GM23338 (cell line): ENCODE data around the gene SLCO4A1.

Source experiments
- EZH2 ChIP-seq: fragments of 200-600 bp; sonication (generic); IDR thresholded peaks from one replicate; pipeline ENCODE4 v1.8.0; 2017; ENCODE audit warnings: antibody characterized with exemption, mild to moderate bottlenecking, low read depth; ENCODE audit not compliant: unreplicated experiment
- POLR2AphosphoS5 ChIP-seq: IDR thresholded peaks from 2 replicates; pipeline ENCODE4 v1.6.1; 2016; ENCODE audit warnings: antibody characterized with exemption, low read depth
- TF ChIP-seq, protein P1 (sequence below): IDR thresholded peaks from one replicate; pipeline ENCODE4 v1.6.1; 2018; ENCODE audit warnings: antibody characterized with exemption; ENCODE audit not compliant: unreplicated experiment

DNA sequence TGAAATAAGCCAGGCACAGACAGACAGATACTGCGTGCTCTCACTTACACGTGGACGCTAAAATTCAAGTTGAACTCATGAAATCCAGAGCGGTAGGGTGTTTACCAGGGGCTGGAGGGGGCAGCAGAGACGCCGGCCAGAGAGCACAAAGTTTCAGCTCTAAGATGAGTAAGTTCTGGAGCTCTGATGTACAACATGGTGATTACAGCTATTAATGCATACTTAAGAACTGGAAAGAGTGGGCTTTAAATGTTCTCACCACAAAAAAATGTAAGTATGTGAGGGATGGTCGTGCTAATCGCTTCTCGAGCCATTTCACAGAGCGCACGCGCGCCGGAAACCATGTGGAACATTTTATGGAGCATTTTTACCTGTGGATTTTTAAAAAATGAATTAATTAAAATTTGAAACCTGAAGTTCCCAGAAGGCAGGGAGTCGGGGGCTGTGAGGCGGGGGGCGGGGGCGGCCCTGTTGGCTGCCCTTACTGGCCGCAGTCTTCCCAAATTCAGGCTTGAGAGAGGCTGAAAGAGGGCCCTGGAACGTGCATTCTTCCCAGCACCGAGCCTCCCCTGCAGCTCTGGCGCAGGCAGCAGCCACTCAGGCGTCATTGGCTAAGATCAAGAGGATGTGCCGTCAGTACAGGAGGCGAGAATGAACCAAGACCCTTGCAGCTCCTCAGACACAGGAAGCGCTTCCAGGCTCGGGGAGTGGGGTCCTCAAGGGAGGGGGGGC lies 8.5 kb upstream of the SLCO4A1 start:
- TF ChIP-seq POLR2AphosphoS5 = no peak
- TF ChIP-seq EZH2 = no peak
- TF ChIP-seq, protein P1, sequence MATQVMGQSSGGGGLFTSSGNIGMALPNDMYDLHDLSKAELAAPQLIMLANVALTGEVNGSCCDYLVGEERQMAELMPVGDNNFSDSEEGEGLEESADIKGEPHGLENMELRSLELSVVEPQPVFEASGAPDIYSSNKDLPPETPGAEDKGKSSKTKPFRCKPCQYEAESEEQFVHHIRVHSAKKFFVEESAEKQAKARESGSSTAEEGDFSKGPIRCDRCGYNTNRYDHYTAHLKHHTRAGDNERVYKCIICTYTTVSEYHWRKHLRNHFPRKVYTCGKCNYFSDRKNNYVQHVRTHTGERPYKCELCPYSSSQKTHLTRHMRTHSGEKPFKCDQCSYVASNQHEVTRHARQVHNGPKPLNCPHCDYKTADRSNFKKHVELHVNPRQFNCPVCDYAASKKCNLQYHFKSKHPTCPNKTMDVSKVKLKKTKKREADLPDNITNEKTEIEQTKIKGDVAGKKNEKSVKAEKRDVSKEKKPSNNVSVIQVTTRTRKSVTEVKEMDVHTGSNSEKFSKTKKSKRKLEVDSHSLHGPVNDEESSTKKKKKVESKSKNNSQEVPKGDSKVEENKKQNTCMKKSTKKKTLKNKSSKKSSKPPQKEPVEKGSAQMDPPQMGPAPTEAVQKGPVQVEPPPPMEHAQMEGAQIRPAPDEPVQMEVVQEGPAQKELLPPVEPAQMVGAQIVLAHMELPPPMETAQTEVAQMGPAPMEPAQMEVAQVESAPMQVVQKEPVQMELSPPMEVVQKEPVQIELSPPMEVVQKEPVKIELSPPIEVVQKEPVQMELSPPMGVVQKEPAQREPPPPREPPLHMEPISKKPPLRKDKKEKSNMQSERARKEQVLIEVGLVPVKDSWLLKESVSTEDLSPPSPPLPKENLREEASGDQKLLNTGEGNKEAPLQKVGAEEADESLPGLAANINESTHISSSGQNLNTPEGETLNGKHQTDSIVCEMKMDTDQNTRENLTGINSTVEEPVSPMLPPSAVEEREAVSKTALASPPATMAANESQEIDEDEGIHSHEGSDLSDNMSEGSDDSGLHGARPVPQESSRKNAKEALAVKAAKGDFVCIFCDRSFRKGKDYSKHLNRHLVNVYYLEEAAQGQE = no peak
